Erythroblast (primary cell): ENCODE results near the gene LTBP1.
A peak's percentile ranks its signal among the peaks of the same experiment; 100 is the strongest.

Source experiments
- DNase-seq, 2 experiments: peaks; one replicate each; lab custom pipeline; 2025; lab: John Stamatoyannopoulos, UW
- GATA1 ChIP-seq: IDR thresholded peaks from 2 replicates; pipeline ENCODE4 v1.6.1; 2011; ENCODE audit warnings: low read depth, mild to moderate bottlenecking, control low read depth, low read length, moderate library complexity
- POLR2A ChIP-seq: IDR thresholded peaks from 2 replicates; pipeline ENCODE4 v1.6.1; 2011; ENCODE audit warnings: mild to moderate bottlenecking, low read length

The LTBP1 gene

GRCh38 chr2:33391529-33392255, 444.9 kb downstream of the LTBP1 start:
- TF ChIP-seq GATA1 (no peak), POLR2A (no peak)
- DNase-seq, result no peak

GRCh38 chr2:33392366-33392765, 445.6 kb downstream of the LTBP1 start:
- TF ChIP-seq POLR2A (no peak), GATA1 (no peak)
- DNase-seq, result no peak

GRCh38 chr2:33395034-33395433, 448.3 kb downstream of the LTBP1 start:
- TF ChIP-seq POLR2A (no peak), GATA1 (no peak)
- DNase-seq, result no peak

GRCh38 chr2:33395655-33396249, 449.0 kb downstream of the LTBP1 start:
- peak; percentile 64 to 78 for DNase-seq
- no peak for TF ChIP-seq POLR2A
- TF ChIP-seq GATA1, result no peak

- TF ChIP-seq GATA1, result no peak
- TF ChIP-seq POLR2A, result no peak
These were observed 457.6 kb downstream of the LTBP1 start for GRCh38 chr2:33404321-33404720.

DNA sequence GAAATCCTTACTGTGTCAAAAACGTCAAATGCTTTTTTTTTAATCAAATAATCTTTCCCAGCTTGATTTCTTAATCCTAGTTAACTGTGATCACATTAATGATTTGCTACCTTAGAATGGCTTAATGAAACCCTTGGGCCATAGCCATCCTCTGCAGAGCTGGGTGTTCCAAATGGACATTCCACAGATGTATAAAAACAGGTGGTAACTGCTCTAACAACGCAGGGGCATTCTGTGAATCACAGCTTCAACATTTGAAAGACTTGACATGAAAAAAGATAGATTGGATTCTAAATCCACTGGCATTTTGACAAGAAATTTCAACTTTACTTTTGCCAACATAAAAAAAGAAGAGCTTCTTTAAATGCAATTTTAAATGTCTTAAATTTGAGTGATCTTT, 459.9 kb downstream of the LTBP1 start:
- no peak for DNase-seq

More at GRCh38 chr2:33404321-33404720, 457.6 kb downstream of the LTBP1 start:
- no peak for DNase-seq

GRCh38 chr2:33408109-33408508, 461.4 kb downstream of the LTBP1 start:
- DNase-seq, result no peak
- TF ChIP-seq POLR2A (no peak), GATA1 (no peak)

More for the DNA sequence above, 459.9 kb downstream of the LTBP1 start:
- no peak for TF ChIP-seq POLR2A
- no peak for TF ChIP-seq GATA1

DNA sequence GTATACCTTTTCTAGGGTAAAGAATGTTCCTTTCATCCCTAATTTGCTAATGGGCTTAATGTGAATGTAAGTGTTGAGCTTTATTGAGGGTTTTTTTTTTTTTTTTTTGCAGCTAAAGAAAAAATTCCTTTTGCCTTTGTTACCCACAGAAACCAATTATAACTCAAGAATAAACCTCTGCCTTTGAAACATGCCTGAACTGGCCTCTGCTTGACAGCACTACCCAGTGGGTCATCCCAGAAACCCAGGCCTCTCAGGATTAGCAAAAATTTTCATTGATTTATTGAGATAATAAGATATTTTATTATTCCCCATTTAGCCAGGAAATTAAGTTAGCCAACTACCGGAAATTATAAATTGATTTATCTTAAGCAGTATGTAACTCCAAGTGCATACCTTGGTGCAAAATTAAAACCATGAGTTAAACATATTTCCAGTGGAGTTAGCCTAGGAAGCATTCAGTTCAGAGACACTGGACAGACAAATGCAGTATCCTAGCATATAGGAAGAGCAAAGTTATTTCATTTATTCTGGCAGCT, 462.7 kb downstream of the LTBP1 start:
- no peak for DNase-seq
- TF ChIP-seq POLR2A, result no peak
- TF ChIP-seq GATA1, result no peak

DNA sequence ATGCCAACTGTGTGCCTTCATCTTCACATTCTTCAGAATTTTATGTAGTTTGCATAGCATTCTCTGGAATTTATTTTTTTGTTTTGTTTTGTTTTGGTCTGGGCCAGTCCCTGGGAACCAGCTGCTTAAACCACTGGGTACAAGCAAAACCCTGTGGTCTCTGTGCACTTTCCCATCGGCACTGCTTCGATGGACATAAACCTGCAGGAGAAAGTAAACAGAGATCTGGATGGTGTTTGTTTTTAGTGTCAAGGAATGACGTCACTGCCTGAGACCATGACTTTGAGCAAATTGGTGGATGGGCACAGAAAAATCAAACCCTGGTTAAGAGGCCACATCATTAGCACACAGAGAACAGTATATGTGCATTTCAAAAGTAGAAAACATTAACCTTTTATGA, 465.0 kb downstream of the LTBP1 start:
- no peak for DNase-seq
- TF ChIP-seq GATA1, result no peak
- TF ChIP-seq POLR2A, result no peak

DNA sequence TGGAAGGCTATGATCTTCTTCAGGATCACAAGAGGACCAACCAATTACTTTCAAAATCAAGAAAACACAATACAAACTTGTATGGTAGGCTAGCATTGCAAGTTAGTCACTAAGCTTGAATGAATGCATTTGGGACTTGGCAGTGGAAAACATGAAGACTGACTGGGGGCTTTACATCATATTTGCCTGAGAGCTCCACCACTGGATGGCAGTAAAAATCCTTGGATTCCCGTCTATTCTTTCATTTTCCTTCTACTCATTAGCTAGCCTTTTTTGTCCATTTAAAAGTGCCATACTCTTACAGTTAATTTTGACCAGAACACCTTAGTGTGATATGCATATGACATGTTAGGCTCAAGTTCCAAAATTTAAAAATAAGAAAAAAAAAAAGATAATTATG, 466.2 kb downstream of the LTBP1 start:
- TF ChIP-seq POLR2A (no peak), GATA1 (no peak)
- DNase-seq, result peak; percentile 11 to 40

DNA sequence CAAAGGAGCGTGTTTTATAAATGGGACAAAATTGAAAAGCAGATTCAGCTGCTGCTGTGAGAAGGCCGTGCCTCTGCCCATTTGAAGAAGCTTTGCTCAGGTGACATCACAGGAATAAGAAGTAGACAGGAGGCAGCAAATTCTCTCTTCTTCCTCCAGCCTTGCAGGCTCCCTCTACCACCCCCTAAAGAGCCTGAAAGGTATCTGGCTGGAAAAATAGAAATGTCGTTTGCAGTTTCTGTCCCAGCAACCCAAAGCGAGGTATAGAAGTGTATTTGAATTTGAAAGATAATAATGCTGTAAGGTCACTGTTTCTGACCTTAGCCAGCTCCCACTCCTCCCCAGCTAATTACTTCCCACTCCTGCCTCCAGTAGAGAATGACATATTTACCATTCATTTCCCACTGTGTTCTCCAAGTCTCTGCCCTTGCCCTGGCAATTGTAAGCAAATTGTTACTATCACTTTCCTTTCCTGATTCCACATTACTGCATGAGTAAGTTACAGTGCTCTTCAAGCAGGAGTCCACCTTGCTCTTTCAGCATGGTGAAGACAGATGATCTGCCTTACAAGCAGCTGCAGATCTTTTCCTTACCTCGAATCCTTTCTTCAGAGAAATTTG, 472.9 kb downstream of the LTBP1 start:
- DNase-seq, result no peak
- no peak for TF ChIP-seq POLR2A
- TF ChIP-seq GATA1, result no peak

GRCh38 chr2:33420726-33421125, 474.0 kb downstream of the LTBP1 start:
- TF ChIP-seq GATA1, result no peak

DNA sequence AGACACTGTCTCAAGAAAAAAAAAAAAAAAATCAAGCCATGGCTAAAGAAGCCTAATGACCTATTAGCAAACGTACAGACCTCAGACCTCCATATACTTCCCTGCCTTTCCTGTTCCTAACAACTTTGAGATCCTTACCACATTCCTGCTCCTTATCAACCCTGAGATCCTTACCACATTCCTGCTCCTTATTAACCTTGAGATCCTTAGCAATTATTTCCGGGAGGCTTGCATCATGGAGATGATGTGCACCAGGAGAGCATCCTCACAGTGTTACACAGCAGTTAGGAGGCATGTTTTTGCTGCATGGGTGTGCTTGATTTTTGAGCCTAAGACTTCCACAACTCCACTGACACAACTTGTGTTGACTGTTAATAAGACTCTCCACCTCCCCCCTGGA, 475.1 kb downstream of the LTBP1 start:
- DNase-seq, result no peak
- TF ChIP-seq GATA1 (no peak), POLR2A (no peak)

More at GRCh38 chr2:33420726-33421125, 474.0 kb downstream of the LTBP1 start:
- no peak for DNase-seq

- TF ChIP-seq POLR2A, result no peak
- TF ChIP-seq GATA1, result no peak
- no peak for DNase-seq
These were observed 478.4 kb downstream of the LTBP1 start for GRCh38 chr2:33425161-33425560.

DNA sequence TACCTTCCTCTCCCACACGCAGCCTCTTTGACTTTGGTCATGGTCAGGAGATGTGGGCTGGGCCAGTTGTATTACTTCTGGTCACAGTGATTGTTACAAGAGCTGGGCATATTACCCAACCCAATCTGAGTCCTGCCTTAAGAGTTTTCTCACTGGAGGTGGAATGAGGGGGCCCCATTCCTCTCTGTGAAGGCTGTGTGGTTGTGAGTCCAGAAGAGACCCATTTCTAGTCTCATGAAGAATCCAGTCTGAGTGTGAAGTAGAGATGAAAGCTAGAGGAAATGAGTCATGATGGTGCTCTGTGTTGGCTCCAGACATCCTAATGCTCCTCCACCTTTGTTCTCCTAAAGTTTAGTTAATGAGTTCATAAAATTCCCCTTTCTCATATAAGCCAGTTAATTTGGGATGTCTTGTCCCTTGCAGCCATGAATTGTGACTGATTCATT, 478.9 kb downstream of the LTBP1 start:
- no peak for TF ChIP-seq GATA1
- no peak for TF ChIP-seq POLR2A
- no peak for DNase-seq
